ENCODE results near the gene RUBCN.

The RUBCN gene

GRCh38 chr3:197683191-197683590 is 53.5 kb downstream of the RUBCN start:
- no peak for ATAC-seq

GRCh38 chr3:197682713-197683112 is 54.0 kb downstream of the RUBCN start:
- ATAC-seq: no peak
- TF ChIP-seq OSR1 (CRISPR knock-in tag; IDR thresholded peaks at IDR 0.05) (no peak), ZFP30 (CRISPR knock-in tag; IDR thresholded peaks at IDR 0.05) (no peak), ZC3H10 (CRISPR knock-in tag; IDR thresholded peaks at IDR 0.05) (no peak), ARNTL (CRISPR knock-in tag; IDR thresholded peaks at IDR 0.05; ENCODE audit: borderline replicate concordance, low read depth) (no peak), ZFP3 (CRISPR knock-in tag; IDR thresholded peaks at IDR 0.05) (no peak), BACH2 (CRISPR knock-in tag; IDR thresholded peaks at IDR 0.05; ENCODE audit: borderline replicate concordance) (no peak), TCF4 (CRISPR knock-in tag; IDR thresholded peaks at IDR 0.05; ENCODE audit: borderline replicate concordance) (no peak), RARB (CRISPR knock-in tag; IDR thresholded peaks at IDR 0.05) (no peak), SNAI2 (CRISPR knock-in tag; IDR thresholded peaks at IDR 0.05) (no peak), CSDC2 (CRISPR knock-in tag; IDR thresholded peaks at IDR 0.05) (no peak), GLIS3 (CRISPR knock-in tag; IDR thresholded peaks at IDR 0.05) (no peak), PPARA (CRISPR knock-in tag; IDR thresholded peaks at IDR 0.05; ENCODE audit: borderline replicate concordance) (no peak), ISL1 (CRISPR knock-in tag; IDR thresholded peaks at IDR 0.05) (no peak)
- TF ChIP-seq, protein P1, sequence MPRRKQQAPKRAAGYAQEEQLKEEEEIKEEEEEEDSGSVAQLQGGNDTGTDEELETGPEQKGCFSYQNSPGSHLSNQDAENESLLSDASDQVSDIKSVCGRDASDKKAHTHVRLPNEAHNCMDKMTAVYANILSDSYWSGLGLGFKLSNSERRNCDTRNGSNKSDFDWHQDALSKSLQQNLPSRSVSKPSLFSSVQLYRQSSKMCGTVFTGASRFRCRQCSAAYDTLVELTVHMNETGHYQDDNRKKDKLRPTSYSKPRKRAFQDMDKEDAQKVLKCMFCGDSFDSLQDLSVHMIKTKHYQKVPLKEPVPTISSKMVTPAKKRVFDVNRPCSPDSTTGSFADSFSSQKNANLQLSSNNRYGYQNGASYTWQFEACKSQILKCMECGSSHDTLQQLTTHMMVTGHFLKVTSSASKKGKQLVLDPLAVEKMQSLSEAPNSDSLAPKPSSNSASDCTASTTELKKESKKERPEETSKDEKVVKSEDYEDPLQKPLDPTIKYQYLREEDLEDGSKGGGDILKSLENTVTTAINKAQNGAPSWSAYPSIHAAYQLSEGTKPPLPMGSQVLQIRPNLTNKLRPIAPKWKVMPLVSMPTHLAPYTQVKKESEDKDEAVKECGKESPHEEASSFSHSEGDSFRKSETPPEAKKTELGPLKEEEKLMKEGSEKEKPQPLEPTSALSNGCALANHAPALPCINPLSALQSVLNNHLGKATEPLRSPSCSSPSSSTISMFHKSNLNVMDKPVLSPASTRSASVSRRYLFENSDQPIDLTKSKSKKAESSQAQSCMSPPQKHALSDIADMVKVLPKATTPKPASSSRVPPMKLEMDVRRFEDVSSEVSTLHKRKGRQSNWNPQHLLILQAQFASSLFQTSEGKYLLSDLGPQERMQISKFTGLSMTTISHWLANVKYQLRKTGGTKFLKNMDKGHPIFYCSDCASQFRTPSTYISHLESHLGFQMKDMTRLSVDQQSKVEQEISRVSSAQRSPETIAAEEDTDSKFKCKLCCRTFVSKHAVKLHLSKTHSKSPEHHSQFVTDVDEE (CRISPR knock-in tag; IDR thresholded peaks at IDR 0.05): no peak
- TF ChIP-seq, protein P2, sequence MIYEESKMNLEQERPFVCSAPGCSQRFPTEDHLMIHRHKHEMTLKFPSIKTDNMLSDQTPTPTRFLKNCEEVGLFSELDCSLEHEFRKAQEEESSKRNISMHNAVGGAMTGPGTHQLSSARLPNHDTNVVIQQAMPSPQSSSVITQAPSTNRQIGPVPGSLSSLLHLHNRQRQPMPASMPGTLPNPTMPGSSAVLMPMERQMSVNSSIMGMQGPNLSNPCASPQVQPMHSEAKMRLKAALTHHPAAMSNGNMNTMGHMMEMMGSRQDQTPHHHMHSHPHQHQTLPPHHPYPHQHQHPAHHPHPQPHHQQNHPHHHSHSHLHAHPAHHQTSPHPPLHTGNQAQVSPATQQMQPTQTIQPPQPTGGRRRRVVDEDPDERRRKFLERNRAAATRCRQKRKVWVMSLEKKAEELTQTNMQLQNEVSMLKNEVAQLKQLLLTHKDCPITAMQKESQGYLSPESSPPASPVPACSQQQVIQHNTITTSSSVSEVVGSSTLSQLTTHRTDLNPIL (CRISPR knock-in tag; IDR thresholded peaks at IDR 0.05; ENCODE audit: low read depth): no peak
- TF ChIP-seq, protein P3, sequence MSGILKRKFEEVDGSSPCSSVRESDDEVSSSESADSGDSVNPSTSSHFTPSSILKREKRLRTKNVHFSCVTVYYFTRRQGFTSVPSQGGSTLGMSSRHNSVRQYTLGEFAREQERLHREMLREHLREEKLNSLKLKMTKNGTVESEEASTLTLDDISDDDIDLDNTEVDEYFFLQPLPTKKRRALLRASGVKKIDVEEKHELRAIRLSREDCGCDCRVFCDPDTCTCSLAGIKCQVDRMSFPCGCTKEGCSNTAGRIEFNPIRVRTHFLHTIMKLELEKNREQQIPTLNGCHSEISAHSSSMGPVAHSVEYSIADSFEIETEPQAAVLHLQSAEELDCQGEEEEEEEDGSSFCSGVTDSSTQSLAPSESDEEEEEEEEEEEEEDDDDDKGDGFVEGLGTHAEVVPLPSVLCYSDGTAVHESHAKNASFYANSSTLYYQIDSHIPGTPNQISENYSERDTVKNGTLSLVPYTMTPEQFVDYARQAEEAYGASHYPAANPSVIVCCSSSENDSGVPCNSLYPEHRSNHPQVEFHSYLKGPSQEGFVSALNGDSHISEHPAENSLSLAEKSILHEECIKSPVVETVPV (CRISPR knock-in tag; IDR thresholded peaks at IDR 0.05): no peak
- TF ChIP-seq, protein P4, sequence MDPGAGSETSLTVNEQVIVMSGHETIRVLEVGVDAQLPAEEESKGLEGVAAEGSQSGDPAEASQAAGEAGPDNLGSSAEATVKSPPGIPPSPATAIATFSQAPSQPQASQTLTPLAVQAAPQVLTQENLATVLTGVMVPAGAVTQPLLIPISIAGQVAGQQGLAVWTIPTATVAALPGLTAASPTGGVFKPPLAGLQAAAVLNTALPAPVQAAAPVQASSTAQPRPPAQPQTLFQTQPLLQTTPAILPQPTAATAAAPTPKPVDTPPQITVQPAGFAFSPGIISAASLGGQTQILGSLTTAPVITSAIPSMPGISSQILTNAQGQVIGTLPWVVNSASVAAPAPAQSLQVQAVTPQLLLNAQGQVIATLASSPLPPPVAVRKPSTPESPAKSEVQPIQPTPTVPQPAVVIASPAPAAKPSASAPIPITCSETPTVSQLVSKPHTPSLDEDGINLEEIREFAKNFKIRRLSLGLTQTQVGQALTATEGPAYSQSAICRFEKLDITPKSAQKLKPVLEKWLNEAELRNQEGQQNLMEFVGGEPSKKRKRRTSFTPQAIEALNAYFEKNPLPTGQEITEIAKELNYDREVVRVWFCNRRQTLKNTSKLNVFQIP (CRISPR knock-in tag; IDR thresholded peaks at IDR 0.05; ENCODE audit: borderline replicate concordance, low read depth): no peak

More at GRCh38 chr3:197683191-197683590, 53.5 kb downstream of the RUBCN start:
- no peak for TF ChIP-seq BACH2 (CRISPR knock-in tag; IDR thresholded peaks at IDR 0.05; ENCODE audit: borderline replicate concordance)
- TF ChIP-seq, protein P5, sequence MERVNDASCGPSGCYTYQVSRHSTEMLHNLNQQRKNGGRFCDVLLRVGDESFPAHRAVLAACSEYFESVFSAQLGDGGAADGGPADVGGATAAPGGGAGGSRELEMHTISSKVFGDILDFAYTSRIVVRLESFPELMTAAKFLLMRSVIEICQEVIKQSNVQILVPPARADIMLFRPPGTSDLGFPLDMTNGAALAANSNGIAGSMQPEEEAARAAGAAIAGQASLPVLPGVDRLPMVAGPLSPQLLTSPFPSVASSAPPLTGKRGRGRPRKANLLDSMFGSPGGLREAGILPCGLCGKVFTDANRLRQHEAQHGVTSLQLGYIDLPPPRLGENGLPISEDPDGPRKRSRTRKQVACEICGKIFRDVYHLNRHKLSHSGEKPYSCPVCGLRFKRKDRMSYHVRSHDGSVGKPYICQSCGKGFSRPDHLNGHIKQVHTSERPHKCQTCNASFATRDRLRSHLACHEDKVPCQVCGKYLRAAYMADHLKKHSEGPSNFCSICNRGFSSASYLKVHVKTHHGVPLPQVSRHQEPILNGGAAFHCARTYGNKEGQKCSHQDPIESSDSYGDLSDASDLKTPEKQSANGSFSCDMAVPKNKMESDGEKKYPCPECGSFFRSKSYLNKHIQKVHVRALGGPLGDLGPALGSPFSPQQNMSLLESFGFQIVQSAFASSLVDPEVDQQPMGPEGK (CRISPR knock-in tag; IDR thresholded peaks at IDR 0.05; ENCODE audit: borderline replicate concordance): no peak

DNA sequence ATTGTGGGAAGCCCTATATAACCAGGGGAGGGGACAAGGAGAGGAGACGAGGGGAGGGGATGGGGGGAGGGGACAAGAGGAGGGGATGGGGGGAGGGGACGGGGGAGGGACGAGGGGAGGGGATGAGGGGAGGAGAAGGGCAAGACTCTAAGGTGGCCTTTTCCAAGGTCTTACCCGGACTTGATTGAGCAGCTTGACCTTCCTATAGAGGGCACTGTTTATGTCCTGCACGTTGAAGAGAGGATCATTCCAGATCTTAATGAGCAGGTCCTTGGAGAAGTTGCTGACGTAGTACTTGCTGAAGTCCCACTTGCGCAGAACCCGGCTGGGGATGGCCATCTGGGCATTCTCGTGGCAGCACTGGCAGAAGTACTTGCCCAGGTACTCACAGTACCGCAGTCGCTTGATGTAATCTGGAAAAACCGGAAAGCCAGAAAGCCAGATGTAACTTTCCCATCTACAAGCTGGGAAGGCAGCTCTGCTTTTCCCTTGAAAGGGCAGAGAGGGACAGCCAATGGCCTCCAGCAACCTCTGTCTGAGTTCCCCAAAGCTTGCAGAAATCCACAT is 55.7 kb downstream of the RUBCN start:
- ATAC-seq: no peak
- TF ChIP-seq TCF4 (CRISPR knock-in tag; IDR thresholded peaks at IDR 0.05; ENCODE audit: borderline replicate concordance) (no peak), ISL1 (CRISPR knock-in tag; IDR thresholded peaks at IDR 0.05) (no peak), RARB (CRISPR knock-in tag; IDR thresholded peaks at IDR 0.05) (no peak), ZNF565 (CRISPR knock-in tag; conservative IDR thresholded peaks at IDR 0.05; ENCODE audit: low read depth) (no peak), ESRRG (CRISPR knock-in tag; IDR thresholded peaks at IDR 0.05) (no peak), BACH2 (CRISPR knock-in tag; IDR thresholded peaks at IDR 0.05; ENCODE audit: borderline replicate concordance) (no peak), TOX (CRISPR knock-in tag; IDR thresholded peaks at IDR 0.05; ENCODE audit: borderline replicate concordance) (no peak)
- TF ChIP-seq, protein P1 (CRISPR knock-in tag; IDR thresholded peaks at IDR 0.05): no peak
- TF ChIP-seq, protein P2 (CRISPR knock-in tag; IDR thresholded peaks at IDR 0.05; ENCODE audit: low read depth): no peak
- TF ChIP-seq, protein P3 (CRISPR knock-in tag; IDR thresholded peaks at IDR 0.05): no peak
